PC-3 (cell line): ENCODE measurements around the gene NMNAT2. TPM values are rescaled to one million over a fixed set of nuclear protein-coding genes. Genes with fewer than 3 reads are reported as not detected.

Source experiments
- ATAC-seq: fragments of 200-7000 bp; cut with Tn5 transposase; 2 replicates; pipeline ENCODE4 v1.9.1; 2020; ENCODE audit warnings: mild to moderate bottlenecking, moderate library complexity
- BruUV-seq: library from RNA; stranded (reverse); fragments of 400-500 nt; replicated peaks from 2 replicates; lab custom pipeline; 2021; lab: Mats Ljungman, UMichigan
- CTCF ChIA-PET: fragments of 300-600 bp; sonication (Branson Sonifier 250); formaldehyde crosslinking; loops from one replicate; lab custom pipeline; 2022; ENCODE audit warnings: antibody characterized with exemption; lab: Charles Lee
- POLR2A ChIA-PET: fragments of 300-600 bp; sonication (Branson Sonifier 250); formaldehyde crosslinking; loops from one replicate; lab custom pipeline; 2022; ENCODE audit warnings: antibody characterized with exemption; ENCODE audit not compliant: unreplicated experiment; lab: Charles Lee
- DNase-seq: peaks from one replicate; pipeline ENCODE4 v3.0.0-alpha.2; 2015
- H2AFZ ChIP-seq: fragments of 300-600 bp; sonication (generic); 2 replicates; pipeline ENCODE4 v1.6.0; 2016; ENCODE audit warnings: antibody characterized with exemption, low read length
- H3F3A ChIP-seq: fragments of 300-600 bp; sonication (generic); one replicate; pipeline ENCODE4 v1.6.0; 2017; ENCODE audit warnings: antibody characterized with exemption, low read length, control low read depth, mild to moderate bottlenecking; ENCODE audit not compliant: unreplicated experiment
- H3K27ac ChIP-seq: fragments of 300-600 bp; sonication (generic); 2 replicates; pipeline ENCODE4 v1.5.1; 2016; ENCODE audit warnings: mild to moderate bottlenecking, low read length
- H3K27me3 ChIP-seq: fragments of 300-600 bp; sonication (generic); 2 replicates; pipeline ENCODE4 v1.6.1; 2016; ENCODE audit warnings: low read length, mixed read lengths
- H3K36me3 ChIP-seq: fragments of 300-600 bp; sonication (generic); 2 replicates; pipeline ENCODE4 v1.6.1; 2016; ENCODE audit warnings: low read depth, mixed run types, low read length, mixed read lengths
- H3K4me1 ChIP-seq: fragments of 300-600 bp; sonication (generic); 2 replicates; pipeline ENCODE4 v1.5.1; 2016; ENCODE audit warnings: low read length; ENCODE audit not compliant: insufficient read depth
- H3K4me2 ChIP-seq: fragments of 300-600 bp; sonication (generic); 2 replicates; pipeline ENCODE4 v1.6.0; 2016; ENCODE audit warnings: low read length
- H3K4me3 ChIP-seq: fragments of 300-600 bp; sonication (generic); 2 replicates; pipeline ENCODE4 v1.5.1; 2016; ENCODE audit warnings: mild to moderate bottlenecking, low read length, mixed read lengths
- H3K79me2 ChIP-seq: fragments of 300-600 bp; sonication (generic); 2 replicates; pipeline ENCODE4 v1.6.1; 2017; ENCODE audit warnings: low read length, mixed read lengths
- H3K9ac ChIP-seq: fragments of 300-600 bp; sonication (generic); 2 replicates; pipeline ENCODE4 v1.6.0; 2016; ENCODE audit warnings: mild to moderate bottlenecking, low read length
- H3K9me2 ChIP-seq: fragments of 300-600 bp; sonication (generic); replicated peaks from 2 replicates; pipeline ENCODE4 v1.6.1; 2016; ENCODE audit warnings: mixed run types, low read length, mixed read lengths
- H3K9me3 ChIP-seq: fragments of 300-600 bp; sonication (generic); 2 replicates; pipeline ENCODE4 v1.6.1; 2016; ENCODE audit warnings: low read length, mixed read lengths
- H4K20me1 ChIP-seq: fragments of 300-600 bp; sonication (generic); 2 replicates; pipeline ENCODE4 v1.6.1; 2016; ENCODE audit warnings: low read length, mixed read lengths
- CTCF ChIP-seq: fragments of 300-600 bp; sonication (generic); conservative IDR thresholded peaks from 2 replicates; pipeline ENCODE4 v1.5.1; 2017; ENCODE audit warnings: antibody characterized with exemption, low read depth, mild to moderate bottlenecking, low read length
- EZH2 ChIP-seq: fragments of 300-600 bp; sonication (generic); IDR thresholded peaks from one replicate; pipeline ENCODE4 v1.6.1; 2017; ENCODE audit warnings: antibody characterized with exemption, mild to moderate bottlenecking, low read length; ENCODE audit not compliant: unreplicated experiment
- EZH2phosphoT487 ChIP-seq: fragments of 300-600 bp; sonication (generic); IDR thresholded peaks from 2 replicates; pipeline ENCODE4 v1.6.1; 2018; ENCODE audit warnings: mild to moderate bottlenecking, antibody characterized with exemption, low read length, borderline replicate concordance
- intact Hi-C: fragments of 100-400 bp; cut with micrococcal nuclease; formaldehyde crosslinking; loops from 2 replicates; pipeline ENCODE4 v1.9.0; 2023
- total RNA-seq: library from RNA; depleted of rRNA; stranded (reverse); fragments of >200 nt; gene quantifications from 2 replicates; pipeline ENCODE4 v1.2.3, GENCODE V29; 2014

The NMNAT2 gene
- total RNA-seq, 1 experiment from 2014 or later, result 6.0 TPM

GRCh38 chr1:183273300-183273699 lies 144.9 kb downstream of the NMNAT2 start:
- Histone ChIP-seq H3K4me1 (peaks cover 29% of the 10 kb centered on the region), H3F3A (no peaks in the 10 kb centered on the region), H3K36me3 (no peaks in the 10 kb centered on the region), H3K9me2 (no peaks in the 10 kb centered on the region), H4K20me1 (no peaks in the 10 kb centered on the region), H2AFZ (no peak overlapping the region), H3K4me3 (no peak overlapping the region), H3K9me3 (no peaks in the 10 kb centered on the region), H3K27me3 (no peaks in the 10 kb centered on the region), H3K27ac (peak overlapping the region; percentile 51), H3K79me2 (no peaks in the 10 kb centered on the region), H3K9ac (no peak overlapping the region), H3K4me2 (no peak overlapping the region)
- ATAC-seq, result no peak
- ChIA-PET CTCF (no interaction called here), POLR2A (no interaction called here)
- DNase-seq, result peak; percentile 34
- intact Hi-C loops, result no loop called here
- BruUV-seq, result no TSS peak
- no peak for TF ChIP-seq EZH2phosphoT487
- no peak for TF ChIP-seq EZH2
- no peak for TF ChIP-seq CTCF

GRCh38 chr1:183272390-183272848 lies 145.8 kb downstream of the NMNAT2 start:
- H3K4me2 ChIP-seq, result 0 out of 2 replicates have a peak overlapping the region, but pooled peaks have one; percentile 4
- H3F3A ChIP-seq, result no peaks in the 10 kb centered on the region
- peak; percentile 50 for ATAC-seq
- H2AFZ ChIP-seq, result no peak overlapping the region
- no peaks in the 10 kb centered on the region for H3K36me3 ChIP-seq
- peak; percentile 79 for DNase-seq
- no peaks in the 10 kb centered on the region for H3K79me2 ChIP-seq
- intact Hi-C loops, result no loop called here
- no peaks in the 10 kb centered on the region for H3K9me2 ChIP-seq
- TF ChIP-seq CTCF (no peak), EZH2phosphoT487 (no peak), EZH2 (no peak)
- H3K9ac ChIP-seq, result no peak overlapping the region
- H3K4me3 ChIP-seq, result no peak overlapping the region
- no TSS peak for BruUV-seq
- peak overlapping the region; percentile 51 for H3K27ac ChIP-seq
- ChIA-PET POLR2A (no interaction called here), CTCF (interaction anchor here (0.6 kb wide), 1 partner anchor 310 kb away, joined by 3 read pairs; no protein-coding TSS in a partner anchor)
- H4K20me1 ChIP-seq, result no peaks in the 10 kb centered on the region
- no peaks in the 10 kb centered on the region for H3K9me3 ChIP-seq
- peaks cover 27% of the 10 kb centered on the region for H3K4me1 ChIP-seq
- no peaks in the 10 kb centered on the region for H3K27me3 ChIP-seq

- Histone ChIP-seq H3K27ac (no peak overlapping the region), H3K4me2 (no peak overlapping the region), H3K9me3 (no peaks in the 10 kb centered on the region), H3K4me1 (peaks cover 29% of the 10 kb centered on the region), H3K36me3 (no peaks in the 10 kb centered on the region), H3K4me3 (no peak overlapping the region), H3K9me2 (no peaks in the 10 kb centered on the region), H3K79me2 (no peaks in the 10 kb centered on the region), H3K9ac (no peak overlapping the region), H4K20me1 (no peaks in the 10 kb centered on the region), H2AFZ (no peak overlapping the region), H3F3A (no peaks in the 10 kb centered on the region), H3K27me3 (no peaks in the 10 kb centered on the region)
- no TSS peak for BruUV-seq
- POLR2A ChIA-PET, result no interaction called here
- CTCF ChIA-PET, result no interaction called here
- no peak for TF ChIP-seq EZH2
- no peak for TF ChIP-seq CTCF
- TF ChIP-seq EZH2phosphoT487, result no peak
- intact Hi-C loops, result no loop called here
- DNase-seq (peak; percentile 23), ATAC-seq (no peak)
Measured at GRCh38 chr1:183270541-183271141, 147.5 kb downstream of the NMNAT2 start.
